ENCODE data around the gene IL1RL2. TPM values are rescaled to one million over a fixed set of nuclear protein-coding genes. Genes with fewer than 3 reads are reported as not detected.
A peak's percentile ranks its signal among the peaks of the same experiment; 100 is the strongest.

IL1RL2 gene
- total RNA-seq, 3 donors from 2014 or later (not counting 1 experiment from before 2014, with no cell fraction given): not detected

- Histone ChIP-seq H3K27me3 (ENCODE audit: control insufficient read depth, insufficient read depth, low read length) (peaks cover 7% of the 10 kb centered on the region), H3K4me3 (ENCODE audit: low read length) (no peak overlapping the region), H3K27ac (ENCODE audit: low read length) (no peak overlapping the region), H3K9me3 (ENCODE audit: control insufficient read depth, insufficient read depth, low read length) (no peaks in the 10 kb centered on the region), H3K4me1 (ENCODE audit: control insufficient read depth, insufficient read depth, low read length) (peaks cover 8% of the 10 kb centered on the region), H3K36me3 (ENCODE audit: control insufficient read depth, insufficient read depth, low read length) (no peaks in the 10 kb centered on the region)
- Mint-ChIP-seq H3K4me1 (peaks cover 6 to 7% of the 10 kb centered on the region in 2 donors), H3K9me3 (no peaks in the 10 kb centered on the region), H3K27ac (no peak overlapping the region), H3K36me3 (no peaks in the 10 kb centered on the region), H3K4me3 (no peak overlapping the region), H3K27me3 (ENCODE audit: low read depth in 2 of 2) (peaks cover 35 to 68% of the 10 kb centered on the region in 2 donors)
- WGBS (ENCODE audit: insufficient coverage): no CpG with 5 or more reads among the region's 1 CpG
- no peak for TF ChIP-seq CTCF (IDR thresholded peaks at IDR 0.05)
- DNase-seq: no peak
- ATAC-seq: no peak
- intact Hi-C loops (cut with micrococcal nuclease): loop anchor here (2.0 kb wide), 1 partner anchor 56 kb away; no protein-coding TSS in a partner anchor
Observed at GRCh38 chr2:102184568-102184967, 2.3 kb upstream of the IL1RL2 start.

GRCh38 chr2:102185347-102185746, 1.5 kb upstream of the IL1RL2 start:
- no peaks in the 10 kb centered on the region for H3K9me3 ChIP-seq (ENCODE audit: control insufficient read depth, insufficient read depth, low read length)
- Mint-ChIP-seq H3K9me3 (no peaks in the 10 kb centered on the region), H3K36me3 (no peaks in the 10 kb centered on the region), H3K4me1 (peaks cover 6 to 7% of the 10 kb centered on the region in 2 donors), H3K27me3 (ENCODE audit: low read depth in 2 of 2) (peaks cover 36 to 68% of the 10 kb centered on the region in 2 donors), H3K4me3 (no peak overlapping the region), H3K27ac (no peak overlapping the region)
- ATAC-seq (peak in 1 of 3 donors; percentile 44), DNase-seq (peak in 1 of 2 donors; percentile 38)
- H3K4me3 ChIP-seq (ENCODE audit: low read length): no peak overlapping the region
- intact Hi-C loops (cut with micrococcal nuclease): loop anchor here (2.0 kb wide), 1 partner anchor 55 kb away; no protein-coding TSS in a partner anchor
- WGBS (ENCODE audit: insufficient coverage): 0% methylated on average over 2 of the region's 2 CpGs
- peaks cover 8% of the 10 kb centered on the region for H3K4me1 ChIP-seq (ENCODE audit: control insufficient read depth, insufficient read depth, low read length)
- no peaks in the 10 kb centered on the region for H3K36me3 ChIP-seq (ENCODE audit: control insufficient read depth, insufficient read depth, low read length)
- no peak overlapping the region for H3K27ac ChIP-seq (ENCODE audit: low read length)
- TF ChIP-seq CTCF (IDR thresholded peaks at IDR 0.05): peak; percentile 47
- H3K27me3 ChIP-seq (ENCODE audit: control insufficient read depth, insufficient read depth, low read length): peaks cover 5% of the 10 kb centered on the region

GRCh38 chr2:102187496-102188150, 800 bp downstream of the IL1RL2 start:
- DNase-seq (peak; percentile 29 to 61), ATAC-seq (peak; percentile 61 to 69 (median 64))
- Mint-ChIP-seq H3K27me3 (ENCODE audit: low read depth in 2 of 2) (peaks cover 33 to 62% of the 10 kb centered on the region in 2 donors), H3K4me1 (peaks cover 6 to 7% of the 10 kb centered on the region in 2 donors), H3K27ac (no peak overlapping the region), H3K9me3 (no peaks in the 10 kb centered on the region), H3K4me3 (peak overlapping the region; percentile 79), H3K36me3 (no peaks in the 10 kb centered on the region)
- Histone ChIP-seq H3K36me3 (ENCODE audit: control insufficient read depth, insufficient read depth, low read length) (no peaks in the 10 kb centered on the region), H3K27ac (ENCODE audit: low read length) (no peak overlapping the region), H3K27me3 (ENCODE audit: control insufficient read depth, insufficient read depth, low read length) (peaks cover 3% of the 10 kb centered on the region), H3K9me3 (ENCODE audit: control insufficient read depth, insufficient read depth, low read length) (no peaks in the 10 kb centered on the region), H3K4me1 (ENCODE audit: control insufficient read depth, insufficient read depth, low read length) (peaks cover 8% of the 10 kb centered on the region), H3K4me3 (ENCODE audit: low read length) (peak overlapping the region; percentile 12)
- intact Hi-C loops (cut with micrococcal nuclease): no loop called here
- TF ChIP-seq CTCF (IDR thresholded peaks at IDR 0.05): no peak
- 10% methylated on average over 50 of the region's 50 CpGs for WGBS (ENCODE audit: insufficient coverage)
